ENCODE measurements around the gene ABHD10.

ABHD10 gene

GRCh38 chr3:111998636-111999483 lies 20.0 kb downstream of the ABHD10 start, which contains the start of gene TAGLN3:
TAGLN3 (plus strand) TSS chr3:111998922; CDS start chr3:111999423, 501 bp downstream.
- no peak for DNase-seq (ENCODE audit: low read depth)

GRCh38 chr3:111999484-112000324 lies 20.9 kb downstream of the ABHD10 start:
- peak overlapping the region; percentile 49 for H3K4me3 ChIP-seq (ENCODE audit: low read depth, low read length)
- DNase-seq (ENCODE audit: low read depth): no peak

More at GRCh38 chr3:111998636-111999483, 20.0 kb downstream of the ABHD10 start, which contains the start of gene TAGLN3:
- H3K4me3 ChIP-seq (ENCODE audit: low read depth, low read length): peak within 1 kb of the TSS; percentile 49

DNA sequence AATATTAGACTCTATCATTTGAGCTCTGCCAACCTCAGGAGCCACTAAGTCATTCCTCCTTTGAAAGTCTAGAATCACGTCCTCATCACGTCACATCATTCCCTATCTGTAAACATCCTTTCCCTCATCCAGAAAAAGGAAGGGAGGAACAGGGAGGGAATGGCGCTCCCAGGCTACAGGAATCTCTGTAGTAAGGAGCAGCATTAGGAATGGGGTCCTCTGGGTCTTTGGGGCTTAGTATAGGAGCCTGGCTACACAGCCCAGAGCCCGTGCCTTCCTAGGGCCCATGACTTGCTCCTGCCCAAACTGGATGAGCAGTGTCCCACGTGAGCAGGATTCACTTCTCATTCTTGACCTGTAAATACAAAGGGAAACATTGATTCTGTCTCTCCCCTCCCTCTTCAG lies 21.5 kb downstream of the ABHD10 start:
- no peak overlapping the region for H3K4me3 ChIP-seq (ENCODE audit: low read depth, low read length)
- DNase-seq (ENCODE audit: low read depth): no peak

- no peak overlapping the region for H3K4me3 ChIP-seq (ENCODE audit: low read depth, low read length)
- no peak for DNase-seq (ENCODE audit: low read depth)
These were observed 22.1 kb downstream of the ABHD10 start for GRCh38 chr3:112000966-112001365.

- no peak overlapping the region for H3K4me3 ChIP-seq (ENCODE audit: low read depth, low read length)
These were observed 22.7 kb downstream of the ABHD10 start for GRCh38 chr3:112001526-112001925.

GRCh38 chr3:112002096-112002971 lies 23.5 kb downstream of the ABHD10 start:
- DNase-seq (ENCODE audit: low read depth): no peak
- H3K4me3 ChIP-seq (ENCODE audit: low read depth, low read length): no peak overlapping the region

More at GRCh38 chr3:112001526-112001925, 22.7 kb downstream of the ABHD10 start:
- DNase-seq (ENCODE audit: low read depth): no peak

- DNase-seq (ENCODE audit: low read depth): no peak
- H3K4me3 ChIP-seq (ENCODE audit: low read depth, low read length): no peak overlapping the region
These were observed 24.7 kb downstream of the ABHD10 start for GRCh38 chr3:112003321-112004080.

- no peak overlapping the region for H3K4me3 ChIP-seq (ENCODE audit: low read depth, low read length)
- DNase-seq (ENCODE audit: low read depth): no peak
These were observed 25.4 kb downstream of the ABHD10 start for GRCh38 chr3:112004187-112004586.

- no peak overlapping the region for H3K4me3 ChIP-seq (ENCODE audit: low read depth, low read length)
- no peak for DNase-seq (ENCODE audit: low read depth)
These were observed 25.8 kb downstream of the ABHD10 start for GRCh38 chr3:112004669-112005068.

- H3K4me3 ChIP-seq (ENCODE audit: low read depth, low read length): no peak overlapping the region
- no peak for DNase-seq (ENCODE audit: low read depth)
These were observed 26.4 kb downstream of the ABHD10 start for GRCh38 chr3:112005091-112005672.

DNA sequence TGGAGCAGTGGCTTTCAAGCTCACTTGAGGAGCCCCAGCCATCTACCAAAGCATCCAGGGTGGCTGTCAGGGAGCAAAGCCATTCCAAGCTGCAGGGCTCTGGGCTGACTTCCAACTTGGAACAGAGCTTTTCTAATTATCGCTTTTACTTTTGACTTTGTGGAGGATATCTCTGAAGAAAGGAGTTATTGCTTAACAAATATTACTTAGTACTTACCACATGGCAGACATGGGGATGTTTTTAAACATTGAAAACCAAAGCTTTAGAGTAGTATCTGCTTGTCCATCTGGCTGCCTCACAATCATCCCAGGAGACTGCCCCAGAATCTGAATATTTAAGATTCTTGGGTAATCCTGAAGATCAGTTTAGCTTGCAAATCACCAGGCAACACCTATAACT lies 28.8 kb downstream of the ABHD10 start:
- H3K4me3 ChIP-seq (ENCODE audit: low read depth, low read length): no peak overlapping the region
- DNase-seq (ENCODE audit: low read depth): peak; percentile 53

DNA sequence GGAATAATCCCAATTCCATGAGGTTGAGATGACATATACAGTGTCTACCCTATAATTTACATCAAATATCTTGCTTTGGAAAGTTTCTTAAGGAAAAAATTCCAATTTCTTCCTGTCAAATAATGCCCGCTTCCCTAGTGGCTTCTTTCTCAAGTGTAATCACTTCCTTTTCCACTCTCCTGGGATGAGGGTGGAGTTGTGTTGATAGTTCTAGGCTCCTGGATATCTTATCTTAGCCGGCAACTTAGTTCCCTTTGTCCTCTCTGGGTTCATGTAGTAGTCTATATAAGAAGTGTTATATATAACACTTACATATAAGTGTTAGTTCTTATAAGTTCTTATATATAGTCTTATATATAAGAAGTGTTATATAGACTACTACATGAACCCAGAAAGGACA lies 30.8 kb downstream of the ABHD10 start:
- no peak for DNase-seq (ENCODE audit: low read depth)
- no peak overlapping the region for H3K4me3 ChIP-seq (ENCODE audit: low read depth, low read length)

- H3K4me3 ChIP-seq (ENCODE audit: low read depth, low read length): no peak overlapping the region
- DNase-seq (ENCODE audit: low read depth): no peak
These were observed 31.8 kb downstream of the ABHD10 start for GRCh38 chr3:112010636-112011035.

- H3K4me3 ChIP-seq (ENCODE audit: low read depth, low read length): no peak overlapping the region
- no peak for DNase-seq (ENCODE audit: low read depth)
These were observed 32.6 kb downstream of the ABHD10 start for GRCh38 chr3:112011376-112011940.

DNA sequence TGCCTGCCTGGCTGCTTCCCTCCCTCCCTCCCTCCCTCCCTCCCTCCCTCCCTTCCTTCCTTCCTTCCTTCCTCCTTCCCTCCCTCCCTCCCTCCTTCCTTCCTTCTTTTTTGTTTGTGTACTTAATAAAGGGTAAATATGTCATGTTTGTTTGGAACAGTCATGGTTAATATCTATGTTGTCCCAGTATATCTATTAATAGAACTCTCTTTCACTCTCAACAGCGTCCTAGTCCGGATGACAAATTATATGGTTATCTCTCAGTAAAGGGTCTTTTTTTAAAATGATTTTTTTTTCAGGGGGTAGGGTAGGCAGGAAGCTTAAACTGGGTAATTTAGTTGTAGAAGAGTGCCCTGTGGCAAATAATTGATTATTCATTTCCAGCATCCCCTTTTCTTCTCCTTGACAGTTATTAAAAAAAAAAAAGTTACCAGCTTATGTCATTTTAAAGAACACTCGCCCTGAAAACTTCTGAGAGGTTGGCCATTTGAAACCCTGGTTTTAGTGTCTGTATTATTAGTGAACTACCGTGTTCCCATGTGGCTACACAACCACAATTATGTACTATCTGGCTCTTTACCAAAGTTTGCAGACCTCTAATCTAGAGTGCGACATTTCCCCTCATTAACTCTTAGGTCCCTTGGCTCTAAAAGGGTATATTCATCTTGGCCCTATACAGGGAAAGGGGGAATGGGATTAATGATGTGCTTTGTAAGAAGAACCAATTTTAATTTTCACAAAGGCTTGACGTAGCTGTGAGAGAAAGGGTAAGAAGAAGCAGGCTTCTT lies 33.6 kb downstream of the ABHD10 start:
- H3K4me3 ChIP-seq (ENCODE audit: low read depth, low read length): no peak overlapping the region
- DNase-seq (ENCODE audit: low read depth): no peak

DNA sequence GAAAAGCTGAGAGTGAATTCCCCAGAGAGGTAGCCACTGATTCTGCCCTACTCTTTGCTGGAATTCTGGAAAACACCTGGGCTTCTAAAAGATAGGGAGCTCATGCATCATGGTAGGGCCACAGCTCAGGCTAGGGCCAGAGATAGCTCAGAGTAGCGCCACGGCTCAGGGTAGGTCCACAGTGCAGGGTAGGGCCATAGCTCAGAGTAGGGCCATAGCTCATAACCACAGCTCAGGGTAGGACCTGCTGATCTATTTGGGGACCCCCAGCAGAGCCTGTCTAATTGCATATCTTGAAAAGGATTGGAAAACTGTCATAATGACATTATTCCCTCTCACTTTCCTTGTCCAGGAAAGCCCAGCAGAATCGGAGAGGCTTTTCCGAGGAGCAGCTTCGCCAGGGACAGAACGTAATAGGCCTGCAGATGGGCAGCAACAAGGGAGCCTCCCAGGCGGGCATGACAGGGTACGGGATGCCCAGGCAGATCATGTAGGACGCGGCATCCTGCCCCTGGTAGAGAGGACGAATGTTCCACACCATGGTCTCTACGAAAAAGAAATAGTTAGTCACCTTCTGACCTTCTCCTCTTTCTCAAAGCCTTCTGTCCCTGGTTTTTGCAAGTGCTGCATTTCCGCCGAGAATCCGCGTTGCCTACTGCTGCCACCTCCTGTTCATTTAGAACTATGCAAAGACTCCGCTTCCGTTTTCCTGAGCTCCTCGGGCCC lies 34.4 kb downstream of the ABHD10 start:
- peak; percentile 40 for DNase-seq (ENCODE audit: low read depth)
- H3K4me3 ChIP-seq (ENCODE audit: low read depth, low read length): no peak overlapping the region

DNA sequence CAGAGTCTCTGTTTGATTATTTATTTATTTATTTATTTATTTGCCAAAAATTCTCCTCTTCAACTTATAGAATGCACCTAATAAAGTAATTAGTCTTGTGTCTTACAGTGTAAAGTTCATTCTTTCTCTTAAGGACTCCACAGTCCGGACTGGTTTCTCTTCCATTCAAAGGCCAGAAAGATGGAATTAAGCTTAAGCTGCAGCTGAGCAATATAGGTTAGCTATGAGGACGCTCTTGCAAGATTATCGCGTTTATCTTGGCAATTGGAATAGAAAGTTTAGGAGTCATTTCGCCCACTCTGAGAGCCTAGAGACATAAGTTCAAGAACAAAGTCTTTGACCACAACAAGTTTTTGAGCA lies 34.9 kb downstream of the ABHD10 start:
- no peak for DNase-seq (ENCODE audit: low read depth)
- H3K4me3 ChIP-seq (ENCODE audit: low read depth, low read length): no peak overlapping the region
